Gastroesophageal sphincter (tissue), 3 donors: ENCODE results near the gene FBL.

ENCODE experiments used
- CTCF ChIP-seq, 4 experiments: fragments of 200-600 bp in 2 of 4; fragments of 450-650 bp in 2 of 4; sonication (generic) in 1 of 4; IDR thresholded peaks; one replicate each; pipeline ENCODE4 v1.5.1; 2017 to 2019; ENCODE audit warnings: antibody characterized with exemption in 4 of 4, mild to moderate bottlenecking in 2 of 4, moderate library complexity in 2 of 4
- POLR2A ChIP-seq, 2 donors: fragments of 450-650 bp; IDR thresholded peaks; one replicate each; pipeline ENCODE4 v1.6.1; 2017; ENCODE audit warnings: antibody characterized with exemption in 2 of 2, mild to moderate bottlenecking in 2 of 2, moderate library complexity in 1 of 2
- POLR2AphosphoS5 ChIP-seq: sonication (generic); formaldehyde crosslinking; IDR thresholded peaks from one replicate; pipeline ENCODE4 v1.6.1; 2017; ENCODE audit warnings: antibody characterized with exemption

- no peak for TF ChIP-seq CTCF (IDR thresholded peaks at IDR 0.05)
- TF ChIP-seq POLR2A (IDR thresholded peaks at IDR 0.05) = no peak
- TF ChIP-seq POLR2AphosphoS5 = no peak
Observed at GRCh38 chr19:39848392-39848791, 2.2 kb upstream of the FBL start.
